ENCODE results near the gene CACNA2D3.

CACNA2D3 gene

GRCh38 chr3:54217828-54218227, 95.5 kb downstream of the CACNA2D3 start:
- DNase-seq = no peak

DNA sequence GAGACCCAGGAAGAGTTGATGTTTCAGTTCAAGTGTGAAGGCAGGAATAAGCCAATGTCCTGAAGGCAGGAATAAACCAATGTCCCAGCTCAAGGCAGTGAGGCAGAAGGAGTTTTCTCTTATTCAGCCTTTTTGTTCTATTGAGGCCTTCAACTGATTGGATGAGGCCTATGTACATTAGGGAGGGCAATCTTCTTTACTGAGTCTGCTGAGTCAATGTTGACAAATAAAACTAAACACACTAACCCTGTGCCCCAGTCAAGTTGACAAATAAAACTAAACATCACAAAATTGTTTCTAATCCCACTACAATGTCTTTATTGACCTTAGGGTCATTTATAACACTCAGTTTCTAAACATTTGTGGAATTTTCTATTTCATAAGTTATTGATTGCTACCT, 100.0 kb downstream of the CACNA2D3 start:
- DNase-seq = no peak

DNA sequence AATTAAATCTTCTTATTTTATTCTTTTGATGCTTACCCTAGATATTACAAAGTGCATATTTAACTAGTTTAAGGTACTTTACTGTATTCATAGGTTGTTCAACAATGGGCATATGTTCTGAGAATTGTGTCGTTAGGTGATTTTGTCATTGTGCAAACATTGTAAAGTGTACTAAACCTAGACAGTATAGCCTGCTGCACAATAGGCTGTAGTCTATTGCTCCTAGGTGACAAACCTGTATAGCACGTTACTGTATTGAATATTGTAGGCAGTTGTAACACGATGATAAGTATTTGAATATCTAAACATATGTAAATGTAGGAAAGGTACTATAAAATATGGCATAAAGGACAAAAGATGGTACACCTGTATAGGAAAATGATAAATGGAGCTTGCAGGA, 100.7 kb downstream of the CACNA2D3 start:
- no peak for DNase-seq

DNA sequence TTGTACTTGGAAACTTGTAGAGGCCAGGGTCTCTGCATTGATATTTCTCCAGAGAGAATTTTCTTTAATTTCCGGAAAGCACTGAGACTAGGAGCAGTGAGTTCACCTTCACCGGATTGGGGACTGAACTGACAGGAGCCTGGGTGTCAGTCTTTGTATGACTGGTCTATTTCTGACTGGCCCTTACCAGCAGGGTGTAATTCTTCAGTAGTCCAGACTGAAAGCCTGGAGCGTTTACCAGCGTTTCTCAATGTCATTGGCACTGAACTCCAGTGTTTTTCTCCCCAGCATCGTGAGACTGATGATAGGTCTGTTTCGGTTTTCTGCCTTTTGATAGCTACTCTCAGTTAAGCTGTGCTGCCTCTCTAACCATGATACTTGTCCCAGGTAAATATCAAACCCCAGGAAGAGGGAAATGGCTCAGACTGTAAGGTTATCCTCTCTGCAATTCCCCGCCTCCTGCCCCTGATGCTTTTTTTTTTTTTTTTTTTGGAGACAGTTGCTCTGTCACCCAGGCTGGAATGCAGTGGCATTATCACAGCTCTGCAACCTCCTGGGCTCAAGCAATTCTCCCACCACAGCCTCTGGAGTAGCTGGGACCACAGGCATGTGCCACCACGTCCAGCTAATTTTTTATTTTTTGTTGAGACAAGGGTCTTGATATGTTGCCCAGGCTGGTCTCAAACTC, 103.6 kb downstream of the CACNA2D3 start:
- no peak for DNase-seq

DNA sequence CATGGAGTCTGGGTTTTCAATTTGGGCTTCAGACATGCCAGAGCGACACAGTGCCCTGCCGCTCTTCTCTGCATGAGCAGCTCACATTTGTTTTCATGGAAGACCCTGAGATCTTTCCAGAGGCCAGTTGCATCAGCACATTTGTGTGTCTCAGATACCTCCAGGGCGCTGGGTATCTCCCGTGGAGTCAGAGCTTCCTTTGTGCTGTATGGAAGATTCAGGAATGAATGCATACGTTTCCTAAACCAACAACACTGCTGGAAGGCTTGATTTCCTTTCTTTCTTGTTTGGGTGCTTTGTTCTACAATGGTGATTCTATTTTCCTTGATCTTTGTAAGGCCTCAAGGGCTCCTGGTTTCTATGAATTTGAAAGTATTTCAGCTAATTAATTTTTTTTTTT, 106.5 kb downstream of the CACNA2D3 start:
- no peak for DNase-seq

- no peak for DNase-seq
Measured at GRCh38 chr3:54232618-54233017, 110.3 kb downstream of the CACNA2D3 start.

- no peak for DNase-seq
Measured at GRCh38 chr3:54235998-54236397, 113.6 kb downstream of the CACNA2D3 start.

DNA sequence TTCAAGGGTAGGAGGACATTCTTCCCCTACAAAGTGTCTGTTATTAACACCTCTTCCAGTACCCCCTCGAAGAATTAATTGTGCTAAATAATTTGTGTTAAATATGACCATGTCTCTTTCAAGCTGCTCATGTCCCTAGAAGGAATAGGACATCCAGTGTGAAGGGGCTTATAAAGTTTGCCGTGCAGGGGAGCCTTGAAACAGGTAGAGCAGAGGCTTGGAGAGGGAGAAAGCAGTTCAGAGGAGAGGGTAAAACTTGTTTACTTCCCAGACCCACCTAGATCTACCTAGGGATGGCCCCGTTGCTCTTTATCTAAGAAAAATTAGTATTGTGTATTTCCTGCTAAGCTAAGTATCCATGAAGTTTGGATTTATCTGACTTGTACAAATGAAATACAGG, 114.8 kb downstream of the CACNA2D3 start:
- DNase-seq = no peak

DNA sequence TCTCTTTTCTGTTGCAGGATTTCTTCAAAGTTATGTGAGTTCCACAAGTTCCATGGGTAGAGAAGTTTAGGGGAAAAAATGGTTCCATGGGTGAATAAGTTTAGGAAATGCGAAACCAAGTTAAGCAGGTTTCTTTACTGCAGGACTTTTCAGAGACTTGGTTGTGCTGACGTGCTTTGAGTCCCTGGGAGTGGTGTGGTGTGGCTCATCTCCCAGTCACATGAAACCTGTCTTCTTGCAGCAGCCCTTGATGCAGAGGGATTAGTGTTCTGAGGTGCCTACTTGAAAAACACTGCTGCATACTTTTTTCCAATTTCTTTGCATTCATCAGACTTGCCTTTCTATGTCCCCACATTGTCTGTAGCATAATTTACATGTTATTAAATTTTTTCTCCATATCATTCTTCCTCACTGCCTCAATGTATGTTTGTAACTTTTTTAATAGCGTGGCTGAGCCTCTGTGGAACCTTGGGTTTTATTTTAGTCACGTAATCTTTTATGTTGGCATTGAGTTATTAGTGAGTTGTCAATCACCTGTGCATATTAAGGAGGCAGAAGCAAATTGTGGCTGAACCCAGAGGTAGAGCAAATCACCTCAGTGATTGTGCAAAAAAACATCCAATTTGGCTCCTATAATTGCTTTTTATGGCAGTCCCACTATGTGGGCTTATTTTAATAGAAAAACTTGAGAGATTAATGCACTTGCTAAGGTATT, 115.6 kb downstream of the CACNA2D3 start:
- DNase-seq = no peak

- DNase-seq = no peak
Measured at GRCh38 chr3:54240309-54240708, 118.0 kb downstream of the CACNA2D3 start.

DNA sequence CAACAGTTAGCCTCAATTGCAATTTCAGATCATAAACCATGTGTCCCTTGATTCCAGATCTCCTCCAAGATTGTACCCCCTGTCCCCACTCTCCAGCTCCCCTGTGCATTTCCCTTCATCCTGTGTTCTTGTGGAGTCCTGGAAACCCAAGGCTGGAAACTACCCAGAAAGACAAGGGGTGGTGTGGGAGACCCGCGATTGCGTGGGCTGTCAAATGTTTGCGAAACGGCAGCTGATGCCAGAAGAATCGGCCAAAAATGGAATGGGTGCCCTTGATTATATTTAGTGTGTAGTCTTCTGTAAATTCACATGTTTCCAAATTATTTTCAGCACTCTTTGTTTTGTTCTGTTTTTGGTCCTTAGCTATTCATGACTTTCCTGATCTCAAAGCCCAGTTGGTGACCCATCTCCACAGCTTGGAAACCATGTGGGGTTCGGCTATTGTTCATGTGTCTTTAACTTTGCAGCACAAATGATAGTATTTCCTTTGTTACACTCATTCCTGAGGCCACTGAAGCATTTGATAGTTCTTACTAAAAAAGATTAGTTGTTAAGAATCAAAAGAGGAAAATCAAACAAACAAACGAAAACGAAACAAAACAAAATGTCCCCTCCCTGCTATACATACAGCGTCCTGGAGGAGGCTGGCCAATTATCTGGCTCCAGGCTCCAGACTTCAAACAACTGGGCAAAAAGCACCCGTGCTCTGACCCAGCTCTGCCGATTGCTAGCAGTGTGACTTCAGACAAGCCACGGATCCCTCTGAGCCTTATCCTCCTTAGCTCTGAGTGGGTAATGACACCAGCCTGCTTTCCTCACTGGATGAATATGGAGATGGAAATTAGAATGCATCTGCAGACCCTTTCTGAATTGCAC, 120.9 kb downstream of the CACNA2D3 start:
- no peak for DNase-seq

- DNase-seq = no peak
Measured at GRCh38 chr3:54243960-54244682, 121.8 kb downstream of the CACNA2D3 start.

DNA sequence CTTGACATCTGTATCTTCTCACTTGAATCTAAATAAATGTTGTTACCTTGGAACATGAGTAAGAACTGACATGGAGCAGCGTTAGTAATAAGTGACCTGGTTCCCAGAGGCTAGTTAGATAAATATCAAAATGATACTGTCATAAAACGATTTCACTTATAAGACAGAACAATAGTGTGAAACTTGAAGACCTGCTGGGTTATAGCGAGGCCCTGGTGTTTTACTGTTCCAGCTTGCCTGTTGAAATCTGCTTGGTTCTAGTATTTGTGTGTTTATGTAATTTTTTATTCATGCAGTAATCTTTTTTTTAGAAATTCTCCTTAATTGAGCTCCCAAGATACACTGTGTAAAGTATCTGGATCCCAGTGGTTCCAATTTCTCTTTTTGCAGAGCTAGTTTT, 129.4 kb downstream of the CACNA2D3 start:
- DNase-seq = no peak

- DNase-seq = no peak
Measured at GRCh38 chr3:54257125-54257720, 134.9 kb downstream of the CACNA2D3 start.

- no peak for DNase-seq
Measured at GRCh38 chr3:54259636-54260035, 137.3 kb downstream of the CACNA2D3 start.

- DNase-seq = no peak
Measured at GRCh38 chr3:54261141-54261540, 138.8 kb downstream of the CACNA2D3 start.

DNA sequence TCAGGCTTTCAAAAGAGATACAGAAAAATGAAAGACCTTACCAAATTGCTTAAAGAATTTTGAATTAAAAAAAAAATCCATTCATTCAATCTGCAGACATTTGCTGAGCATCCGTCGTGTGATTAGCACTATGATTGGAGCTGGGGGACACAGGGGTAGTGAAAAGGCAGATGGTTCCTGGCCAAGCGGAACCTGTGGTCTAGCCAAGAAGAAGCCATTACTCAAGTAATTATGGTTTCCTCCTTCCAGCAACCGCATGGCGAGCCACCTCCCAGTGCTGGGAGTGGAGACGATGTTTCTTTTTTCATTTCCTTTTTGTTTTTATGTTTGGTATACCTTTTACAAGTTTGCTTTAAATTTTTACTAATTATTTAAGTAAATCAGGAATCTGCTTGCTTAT, 140.2 kb downstream of the CACNA2D3 start:
- DNase-seq = no peak

DNA sequence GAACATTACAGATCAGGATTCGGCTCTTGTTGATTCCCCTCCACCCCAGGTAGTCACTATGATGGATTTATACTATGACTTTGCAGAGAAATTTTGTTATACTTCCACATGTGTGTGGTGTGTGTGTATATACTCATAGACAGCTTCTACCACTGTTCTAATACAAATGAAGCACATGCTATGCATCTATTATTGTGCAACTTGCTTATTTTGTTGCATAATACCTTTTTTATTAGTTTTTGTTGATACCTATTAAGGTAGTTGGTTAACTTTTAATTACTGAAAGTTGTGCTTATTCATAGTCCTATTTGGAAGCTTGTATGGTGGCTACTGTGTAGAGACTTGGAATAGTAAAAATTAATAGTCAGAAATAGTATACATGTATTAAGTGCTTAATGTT, 140.6 kb downstream of the CACNA2D3 start:
- no peak for DNase-seq

GRCh38 chr3:54264050-54264449, 141.7 kb downstream of the CACNA2D3 start:
- no peak for DNase-seq

- no peak for DNase-seq
Measured at GRCh38 chr3:54270816-54271526, 148.6 kb downstream of the CACNA2D3 start.

GRCh38 chr3:54273791-54274190, 151.4 kb downstream of the CACNA2D3 start:
- no peak for DNase-seq

Data from right kidney (tissue), 1 donor.